Activated T-helper 9 cell treated with anti-CD3 and anti-CD28 coated beads, Interleukin-2, amount 50 U/mL, for 16 hours (primary cell): ENCODE data around the gene CDH12.

Experiments used
- DNase-seq: peaks from one replicate; pipeline ENCODE4 v3.0.0-alpha.2; 2020; ENCODE audit warnings: low read depth

CDH12 gene

GRCh38 chr5:21709770-21710169, 1143.4 kb downstream of the CDH12 start:
- DNase-seq, result no peak

GRCh38 chr5:21704974-21705668, 1148.0 kb downstream of the CDH12 start:
- no peak for DNase-seq

- DNase-seq, result no peak
Measured at GRCh38 chr5:21701317-21701716, 1151.8 kb downstream of the CDH12 start.
